GM19240 (cell line): Measurements from ENCODE around the gene DPYSL3.

Experiments
- DNase-seq: peaks from one replicate; pipeline ENCODE4 v3.0.0; 2011; ENCODE audit warnings: low spot score; ENCODE audit not compliant: insufficient read length

DPYSL3 gene

DNA sequence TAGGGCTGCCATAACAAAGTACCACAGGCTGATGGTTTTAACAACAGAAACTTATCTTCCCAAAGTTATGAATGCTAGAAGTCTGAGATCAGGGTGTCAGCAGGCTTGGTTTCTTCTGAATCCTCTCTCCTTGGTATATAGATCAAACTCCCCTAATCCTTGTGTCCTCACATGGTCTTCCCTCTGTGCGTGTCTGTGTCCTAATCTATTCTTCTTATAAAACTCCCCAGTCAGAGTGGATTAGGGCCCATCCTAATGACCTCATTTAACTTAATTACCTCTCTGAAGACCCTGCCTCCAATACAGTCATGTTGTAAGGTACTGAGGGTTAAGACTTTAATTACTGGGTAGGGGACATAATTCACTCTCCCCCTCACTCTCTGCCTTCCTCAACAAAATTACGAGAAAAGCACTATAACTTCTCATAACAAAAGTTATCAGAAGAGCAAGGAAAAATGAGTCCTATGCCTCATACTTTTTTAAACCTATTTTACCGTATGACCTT lies 68.6 kb downstream of the DPYSL3 start:
- DNase-seq: no peak

DNA sequence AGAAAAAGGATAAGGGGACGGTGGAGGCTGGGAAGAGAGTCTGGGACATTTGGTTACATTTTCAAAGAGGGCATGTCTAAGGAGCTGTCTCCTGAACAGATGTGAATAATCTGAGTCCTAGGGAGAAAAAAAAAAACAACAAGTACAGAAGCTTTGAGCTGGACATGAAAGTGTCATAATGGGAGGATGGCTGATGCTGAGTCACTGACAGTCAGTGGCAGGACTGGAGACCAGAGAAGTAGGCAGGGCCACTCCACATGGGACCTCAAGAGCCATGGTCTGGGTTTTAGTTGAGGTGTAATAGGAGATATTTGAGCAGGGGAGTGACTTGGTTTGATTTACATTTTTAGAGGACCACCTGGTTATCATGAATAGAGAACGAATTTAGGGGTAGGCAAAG lies 70.6 kb downstream of the DPYSL3 start:
- no peak for DNase-seq

DNA sequence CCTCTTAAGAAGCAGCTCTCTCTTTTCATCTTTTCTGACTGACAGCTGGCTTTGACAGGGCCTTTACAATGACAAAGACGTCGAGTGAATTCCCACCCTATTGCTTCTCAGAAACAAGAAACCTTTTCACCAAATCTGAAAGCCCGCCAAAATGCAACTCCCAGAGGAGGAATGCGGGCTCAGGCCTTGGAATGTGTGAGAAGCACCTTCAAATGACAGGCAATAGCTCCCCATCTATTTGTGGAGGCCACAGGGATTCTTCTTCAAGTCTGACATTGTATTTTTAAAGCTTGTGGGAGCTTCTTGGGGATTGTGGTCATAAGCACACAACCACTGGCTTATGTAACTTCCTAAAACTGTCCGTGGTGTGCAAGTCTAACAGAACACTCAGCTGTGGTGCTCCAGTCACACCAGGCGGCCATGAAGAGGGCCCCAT lies 72.7 kb downstream of the DPYSL3 start:
- no peak for DNase-seq

DNA sequence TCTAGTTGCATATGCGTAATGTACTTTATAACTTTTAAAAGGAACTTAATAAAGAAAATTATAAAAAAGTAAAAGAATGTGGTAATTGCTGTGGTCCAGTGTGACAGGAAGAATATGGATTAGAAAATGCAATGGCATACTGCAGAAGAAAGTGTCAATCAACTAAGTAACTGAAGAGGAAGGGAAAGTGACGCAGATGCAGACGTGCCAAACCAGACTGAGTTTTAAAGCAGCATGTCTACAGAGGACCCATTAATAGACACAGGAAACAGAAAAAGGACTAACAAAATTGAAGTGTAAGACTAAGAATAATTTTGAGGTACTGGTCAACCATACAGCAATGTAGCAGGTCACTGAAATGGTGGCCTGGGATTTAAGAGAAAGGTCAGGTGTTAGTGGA lies 73.3 kb downstream of the DPYSL3 start:
- DNase-seq: no peak

DNA sequence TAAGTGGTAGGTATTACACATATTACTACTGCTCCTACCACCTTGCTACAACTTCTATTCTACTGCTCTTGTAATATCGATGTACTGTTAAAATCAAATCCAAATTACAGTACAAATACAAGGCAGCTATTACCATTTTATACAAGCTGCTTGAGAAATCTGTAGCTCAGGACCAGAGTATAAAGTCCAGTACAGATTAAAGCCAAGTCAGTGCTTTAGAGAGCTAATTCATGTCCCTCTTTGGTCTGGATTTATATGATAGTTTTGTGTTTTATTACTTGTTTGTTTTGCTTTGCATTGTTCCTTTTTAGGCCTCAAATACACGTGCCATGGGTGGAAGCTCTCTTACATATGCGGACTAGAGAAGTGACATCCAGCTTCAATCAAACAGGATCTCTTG lies 75.8 kb downstream of the DPYSL3 start:
- DNase-seq: no peak

DNA sequence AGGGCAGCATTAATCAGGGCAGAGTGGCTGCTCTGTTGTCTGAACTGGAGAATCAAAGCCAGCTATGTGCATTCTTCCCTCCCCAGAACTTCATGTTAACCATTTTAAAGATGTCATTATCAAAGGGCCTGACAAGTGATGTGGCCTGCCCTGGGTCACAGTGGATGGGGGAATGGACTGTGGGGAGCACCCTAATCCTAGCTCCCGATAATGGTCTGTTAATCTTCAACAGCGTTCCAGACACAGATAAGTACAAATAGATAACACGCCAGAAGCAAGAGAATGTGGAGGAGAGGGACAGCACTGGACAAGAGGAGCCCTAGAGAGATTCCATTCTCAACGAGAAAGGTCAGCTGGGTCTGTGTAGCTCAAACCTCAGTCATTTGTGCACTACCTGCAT lies 77.5 kb downstream of the DPYSL3 start:
- no peak for DNase-seq

DNA sequence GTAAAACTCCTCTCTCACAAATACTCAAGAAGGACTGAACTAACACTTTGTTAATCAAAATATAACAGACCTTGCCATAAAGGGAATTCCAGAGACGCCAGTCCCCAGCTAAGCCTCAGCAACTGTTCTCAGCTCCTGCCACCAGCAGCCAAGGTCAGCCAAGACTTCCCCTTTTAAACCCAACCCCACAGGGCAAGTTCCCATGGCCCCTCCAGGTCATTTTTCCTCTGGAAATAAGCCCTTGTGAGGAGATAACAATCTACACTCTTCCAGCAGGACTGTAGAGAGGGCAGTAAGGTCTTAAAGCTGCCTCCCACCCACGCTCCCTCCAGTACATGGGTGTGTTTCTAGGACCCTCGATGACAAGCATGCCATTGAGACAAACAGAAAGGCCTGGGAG lies 78.3 kb downstream of the DPYSL3 start:
- no peak for DNase-seq

DNA sequence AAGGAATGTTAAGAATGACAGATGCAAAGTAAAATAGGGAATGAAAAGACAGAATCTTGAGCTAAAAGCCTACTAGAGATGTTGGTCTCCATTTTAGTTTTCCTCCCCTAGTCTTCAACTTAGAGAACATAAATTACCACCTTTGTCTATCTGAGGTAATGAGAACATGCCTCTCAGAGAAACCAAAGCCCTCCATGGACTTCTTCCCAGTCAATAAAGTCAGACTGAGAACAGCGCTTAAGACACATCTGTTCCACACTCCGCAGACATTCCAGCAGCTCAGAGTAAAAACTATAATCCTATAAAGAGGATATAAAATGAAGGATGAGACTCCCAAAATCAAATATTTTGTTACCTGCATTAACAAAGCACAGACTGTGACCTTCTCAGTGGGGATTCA lies 79.2 kb downstream of the DPYSL3 start:
- no peak for DNase-seq

DNA sequence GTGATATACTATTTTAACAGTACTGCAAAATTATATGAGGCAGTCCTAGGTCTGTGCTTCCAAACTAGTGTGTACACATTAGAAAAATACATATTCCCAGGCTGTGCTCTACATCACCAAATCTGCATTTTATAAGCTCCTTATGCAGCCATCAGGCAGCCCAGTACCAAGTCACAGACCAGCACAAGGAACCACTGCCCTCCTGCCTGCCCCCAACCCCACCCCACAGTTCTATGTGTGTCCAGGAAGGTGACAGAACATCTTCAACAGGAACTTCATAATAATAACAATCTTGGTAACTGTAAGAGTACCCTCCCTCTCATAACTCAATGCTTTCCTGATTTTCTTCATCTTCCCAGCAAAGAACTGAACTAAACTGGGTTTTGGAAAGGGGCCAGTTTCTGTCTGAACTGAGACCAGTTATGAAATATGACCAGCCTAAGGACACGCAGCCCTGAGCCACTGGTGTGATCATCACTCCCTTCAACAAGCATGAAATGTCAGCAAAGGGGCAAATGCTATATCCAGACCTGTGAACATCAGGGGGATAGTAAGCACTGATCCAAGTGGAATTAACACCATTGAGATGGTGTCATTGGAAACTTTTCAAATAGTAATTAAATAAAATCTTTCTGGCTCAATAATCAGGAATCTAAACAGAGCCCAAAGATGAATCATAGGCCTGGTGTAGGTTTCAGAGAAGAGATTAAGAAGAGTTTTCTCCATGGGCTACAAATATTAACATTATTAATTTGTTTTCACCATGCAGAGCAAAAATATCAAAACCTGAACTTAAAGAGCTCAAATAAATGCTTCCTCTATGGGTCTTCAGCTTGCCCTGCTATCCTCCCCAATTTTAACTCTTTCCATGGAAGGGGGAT lies 82.1 kb downstream of the DPYSL3 start:
- DNase-seq: no peak

DNA sequence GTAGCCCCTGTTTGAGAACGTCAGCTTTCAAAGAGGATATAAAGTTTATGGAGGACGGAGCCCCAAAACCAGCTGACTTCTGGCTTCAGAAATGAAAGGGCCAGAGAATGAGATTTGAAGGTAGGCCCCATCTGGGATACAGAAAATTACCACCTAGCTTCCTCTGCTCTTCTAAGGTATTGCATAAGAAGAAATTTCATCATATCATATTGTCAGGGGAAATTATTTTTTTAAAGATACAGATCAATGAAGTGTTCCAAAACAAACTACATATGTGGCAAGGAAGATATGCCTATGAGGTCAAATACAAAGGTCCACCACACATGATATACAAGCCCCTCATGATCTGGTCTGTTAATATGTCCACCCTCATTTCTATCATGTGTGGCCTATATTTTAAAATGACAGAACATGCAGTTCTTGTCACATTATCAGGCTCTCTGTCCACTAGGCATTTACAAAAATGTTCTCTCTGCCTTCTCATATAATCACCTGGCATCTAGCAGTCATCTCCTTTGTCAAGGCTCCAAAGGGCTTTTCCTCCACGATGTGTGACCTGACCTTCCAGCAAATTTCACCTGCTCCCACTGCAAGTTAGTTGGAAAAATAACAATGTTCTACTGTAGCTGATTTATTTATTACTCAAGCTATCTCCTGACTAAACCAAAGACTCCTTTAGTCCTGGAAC lies 83.1 kb downstream of the DPYSL3 start:
- no peak for DNase-seq

DNA sequence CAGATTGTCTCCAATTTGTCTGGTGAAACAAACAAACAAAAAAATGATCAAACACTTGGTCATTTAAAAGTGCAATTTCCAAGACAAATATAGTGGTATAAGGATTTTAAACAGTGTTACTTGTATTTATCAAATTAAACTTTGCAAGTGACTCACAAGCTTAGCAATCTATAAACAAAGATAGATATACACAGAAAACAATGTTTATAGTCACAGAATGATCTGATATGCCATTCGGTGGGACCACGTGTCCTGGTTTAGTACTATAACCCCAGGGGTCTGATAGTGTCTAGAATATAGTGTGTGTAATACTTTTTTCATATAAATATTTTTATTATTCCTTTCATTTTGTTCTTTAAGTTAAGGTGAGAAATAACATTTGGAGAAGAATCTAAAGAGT lies 91.3 kb downstream of the DPYSL3 start:
- DNase-seq: no peak

DNA sequence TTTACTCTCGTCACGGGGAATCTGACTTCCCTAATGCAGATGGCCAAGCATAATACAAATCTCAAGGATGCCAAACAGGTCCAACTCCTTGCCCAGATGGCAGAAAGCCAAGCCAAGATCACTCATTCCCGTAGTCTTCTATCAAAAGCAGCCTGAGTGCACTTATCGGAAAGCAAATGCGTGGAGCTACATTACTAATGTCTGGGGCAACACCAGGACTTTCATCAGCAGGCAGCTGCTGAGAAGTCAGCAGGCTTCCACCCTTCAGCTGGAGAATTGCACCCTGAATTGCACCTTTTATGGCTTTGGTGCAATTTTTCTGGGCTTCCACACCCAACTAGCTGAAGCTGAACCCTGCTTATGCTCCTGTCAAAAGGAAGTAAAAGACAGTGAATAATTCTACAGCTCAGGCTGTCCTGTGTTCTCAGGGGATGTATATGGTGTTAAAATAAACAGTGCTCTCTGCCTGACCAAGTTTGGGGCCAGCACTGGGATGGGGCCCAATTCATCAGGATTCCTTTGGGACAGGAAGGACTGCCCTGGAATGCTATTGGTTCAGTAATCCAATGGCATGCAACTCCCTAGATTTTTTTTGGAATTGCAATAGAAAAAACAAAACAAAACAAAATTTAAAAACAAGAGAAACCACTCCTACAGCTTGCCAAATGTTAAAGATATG lies 92.6 kb downstream of the DPYSL3 start:
- no peak for DNase-seq

DNA sequence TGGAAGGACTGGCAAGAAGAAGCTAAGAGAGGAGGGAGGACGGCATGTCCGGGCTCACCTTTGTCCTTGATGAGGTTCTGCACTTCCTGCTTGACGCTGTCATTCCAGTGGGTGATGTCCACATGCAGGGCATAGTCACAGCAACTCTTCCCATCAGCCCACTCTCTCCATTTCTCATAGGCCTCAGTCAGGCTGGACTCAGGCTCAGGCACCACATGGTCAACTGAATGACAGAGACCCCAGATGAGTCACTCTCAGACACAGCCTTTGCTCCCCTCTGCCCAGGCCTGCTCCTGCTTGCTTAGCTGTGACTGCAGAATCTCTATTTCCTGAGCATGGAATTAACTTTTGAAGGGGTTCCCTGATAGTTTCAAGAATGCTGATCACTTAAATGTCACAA lies 94.2 kb downstream of the DPYSL3 start:
- no peak for DNase-seq

DNA sequence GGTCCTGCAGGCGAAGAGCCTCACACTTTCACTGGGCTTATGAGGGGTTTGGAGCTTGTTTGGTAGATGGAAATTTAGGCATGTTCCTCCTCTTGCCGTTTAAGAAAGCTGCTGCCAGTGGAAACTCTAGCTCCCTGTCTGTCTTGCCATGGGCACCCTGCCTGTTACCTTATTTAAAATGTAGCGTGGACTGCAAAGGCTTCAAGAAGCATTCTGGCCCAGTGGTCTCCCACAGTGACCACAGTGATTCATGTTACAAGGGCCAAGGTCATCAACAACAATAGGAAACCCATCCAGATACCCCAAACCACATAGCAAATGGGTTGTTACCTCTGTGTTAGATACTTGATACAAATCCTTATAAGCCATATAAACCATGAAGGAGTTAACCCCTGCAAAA lies 96.6 kb downstream of the DPYSL3 start:
- no peak for DNase-seq

DNA sequence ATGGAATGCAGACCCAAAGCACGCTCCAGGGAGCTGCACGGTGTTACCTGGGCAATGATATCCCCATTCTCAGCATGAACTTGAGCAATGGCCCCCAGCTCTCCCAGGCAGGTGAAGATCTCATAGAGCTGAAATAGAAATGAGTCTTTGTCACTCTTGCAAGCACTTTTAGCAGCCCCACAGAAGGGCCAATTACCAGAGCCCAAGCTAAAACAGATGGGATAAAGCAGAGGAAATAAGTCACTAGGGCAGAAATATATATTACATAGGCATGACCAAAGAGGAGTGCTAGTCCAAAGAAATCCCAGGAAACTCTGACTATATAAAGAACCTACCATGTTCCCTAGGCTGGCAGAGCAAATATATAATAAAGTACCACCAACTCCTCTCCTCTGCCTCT lies 97.3 kb downstream of the DPYSL3 start:
- DNase-seq: no peak

DNA sequence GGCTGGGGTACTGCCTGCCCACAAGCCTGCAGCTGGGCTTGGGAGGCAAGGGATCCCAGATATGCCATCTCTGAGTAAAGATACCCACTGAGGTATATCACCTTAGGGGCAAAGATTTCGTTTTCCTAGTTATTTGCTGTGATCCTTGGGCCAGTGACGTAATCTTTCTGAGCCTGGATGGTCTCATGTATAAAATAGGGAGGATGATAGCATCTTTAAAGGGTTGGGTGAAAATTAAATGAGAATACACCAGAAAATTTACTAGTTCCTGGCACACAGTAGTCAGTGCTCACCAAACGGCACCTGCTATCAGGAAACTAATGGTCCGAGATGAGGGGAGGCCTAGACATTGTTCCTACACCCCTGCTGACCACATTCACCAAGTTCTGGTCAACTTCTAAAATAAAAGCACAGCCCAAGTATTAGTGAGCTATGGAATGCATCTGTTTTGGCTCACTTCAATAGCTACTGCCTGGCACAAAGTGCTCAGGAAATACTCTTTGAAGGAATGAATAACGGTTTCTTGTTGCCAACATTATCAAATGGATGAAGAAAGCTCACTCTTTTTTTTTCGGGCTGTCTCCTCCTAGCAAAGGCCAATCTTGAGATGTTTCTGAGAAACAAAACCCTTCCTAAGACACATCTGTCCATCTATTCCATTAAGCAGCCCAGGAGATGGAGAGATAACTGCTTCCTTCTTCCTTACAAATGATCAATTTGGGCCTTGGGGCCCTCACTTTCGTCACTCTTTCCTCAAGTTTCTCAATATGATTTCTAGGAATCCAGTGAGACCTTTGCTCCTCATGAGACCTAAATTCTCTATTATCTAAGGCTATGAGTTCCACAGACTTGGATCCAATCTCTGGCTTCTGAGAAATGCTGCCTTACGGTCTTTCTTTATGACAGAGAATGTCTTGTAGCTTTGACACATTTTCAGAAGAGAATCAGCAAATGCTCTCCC lies 98.2 kb downstream of the DPYSL3 start:
- no peak for DNase-seq

DNA sequence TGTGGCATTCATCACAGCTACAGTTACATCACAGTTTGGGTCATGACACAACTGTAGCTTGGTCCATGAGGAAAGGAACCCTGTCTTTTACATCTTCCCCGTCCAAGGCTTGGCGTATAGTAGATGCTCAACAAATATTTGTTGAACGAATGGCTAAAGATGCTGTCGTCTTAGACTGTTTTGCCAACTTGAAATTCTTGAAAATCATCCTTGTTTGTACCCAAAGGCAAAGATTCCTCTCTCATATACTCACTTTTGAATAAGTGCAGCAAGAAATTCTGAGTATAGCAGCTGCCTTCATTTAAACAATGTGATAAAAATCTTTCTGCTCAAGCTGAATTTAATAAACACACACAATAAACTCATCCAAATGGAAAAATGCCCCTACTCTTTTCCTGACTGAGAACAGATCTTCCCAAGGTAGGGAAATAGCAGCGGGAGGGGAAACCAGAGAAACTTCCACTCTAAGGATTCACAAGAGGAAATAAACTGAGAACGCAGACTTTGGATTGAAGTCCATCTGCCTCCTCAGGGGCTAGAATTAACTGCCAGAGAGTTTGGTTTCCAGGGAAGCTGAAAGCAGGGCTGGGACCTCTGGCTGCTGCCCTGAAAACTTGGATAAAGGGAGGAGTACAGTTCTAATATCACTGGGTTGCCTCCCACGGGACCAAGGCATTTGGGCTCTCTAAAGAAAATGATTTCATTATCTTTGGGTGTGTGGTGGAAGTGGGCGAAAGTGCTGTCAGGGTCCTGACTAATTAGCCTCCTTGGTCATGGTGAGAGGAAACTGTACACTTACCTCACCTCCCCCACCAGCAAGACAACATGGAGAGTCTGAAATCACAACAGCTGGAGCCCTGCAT lies 99.1 kb downstream of the DPYSL3 start:
- no peak for DNase-seq

DNA sequence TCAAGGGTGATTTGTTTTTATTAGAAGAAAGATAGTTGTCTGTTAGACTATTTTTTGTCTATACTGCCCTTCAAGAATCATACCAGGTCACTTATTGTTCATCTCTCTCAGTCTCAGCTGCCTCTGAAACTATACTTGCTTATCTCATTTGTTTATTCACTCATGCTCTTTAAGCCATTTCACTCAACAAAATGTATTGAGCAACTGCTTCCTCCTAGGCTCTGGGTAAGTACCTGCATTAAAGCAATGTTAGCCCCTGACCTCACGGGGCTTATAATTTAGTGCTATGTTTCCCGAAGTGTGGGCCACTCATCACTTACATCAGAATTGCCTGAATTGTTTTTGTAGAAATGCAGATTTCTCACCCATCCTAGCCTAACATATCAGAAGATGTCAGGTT lies 100.9 kb downstream of the DPYSL3 start:
- no peak for DNase-seq

DNA sequence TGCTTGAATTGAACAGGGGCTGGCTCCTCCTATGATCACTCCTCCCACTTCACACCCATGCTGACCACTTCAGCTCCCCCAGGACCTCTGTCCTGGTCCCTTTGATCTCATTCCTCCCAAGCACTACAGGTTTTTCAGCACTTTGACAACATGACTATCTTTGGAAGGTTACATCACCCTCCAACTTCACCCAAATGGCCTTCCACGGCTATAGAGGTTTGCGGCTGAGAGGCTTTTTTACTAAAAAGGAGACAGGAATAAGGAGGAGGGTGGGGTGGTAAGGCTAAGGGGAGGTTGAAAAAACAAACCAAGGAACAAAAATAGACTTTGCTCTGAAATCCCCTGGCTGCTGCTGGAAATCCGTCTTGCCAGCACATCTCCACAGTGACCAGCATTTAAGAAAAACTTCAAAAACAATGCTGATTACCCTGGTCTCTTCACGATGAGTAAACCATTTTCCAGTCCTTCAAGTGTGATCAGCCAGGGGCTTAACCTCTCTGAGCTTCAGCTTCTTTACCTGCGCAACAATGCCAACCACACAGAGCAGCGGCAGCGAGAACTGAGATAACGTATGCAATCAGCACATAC lies 102.7 kb downstream of the DPYSL3 start:
- DNase-seq: no peak

DNA sequence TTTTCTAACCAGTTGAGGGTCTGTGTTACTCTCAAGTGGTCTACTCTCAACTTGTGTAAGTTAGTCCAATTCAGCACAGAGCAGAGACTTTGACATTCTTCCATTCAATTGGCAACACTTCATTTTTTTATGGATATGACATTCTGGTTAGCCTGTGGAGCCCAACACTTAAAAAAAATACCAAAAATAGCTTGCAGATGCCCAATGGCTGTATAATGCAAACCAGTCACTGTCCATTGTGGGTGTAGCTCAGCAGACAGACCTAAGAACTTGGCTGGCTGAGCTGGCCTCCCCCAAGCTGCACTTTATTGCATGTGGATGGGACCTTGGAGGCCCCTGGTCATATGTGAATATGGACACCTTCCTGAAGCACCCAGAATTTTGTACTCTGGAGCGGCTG lies 103.2 kb downstream of the DPYSL3 start:
- DNase-seq: no peak
